Left lung (tissue), 10 donors: ENCODE measurements around the gene PHRF1. TPM values are rescaled to one million over a fixed set of nuclear protein-coding genes. Genes with fewer than 3 reads are reported as not detected.

Experiments used
- ATAC-seq: fragments of 200-7000 bp; cut with Tn5 transposase; one replicate; pipeline ENCODE4 v1.9.1; 2020; ENCODE audit warnings: moderate library complexity
- DNase-seq, 4 donors: peaks; one replicate each; pipeline ENCODE4 v3.0.0-alpha.2; 2013 to 2020
- H3K27ac ChIP-seq, 2 donors: fragments of 200-600 bp; sonication (generic) in 1 of 2; one replicate each; pipeline versions ENCODE4 v1.5.0 to v1.8.0; 2020 to 2021
- H3K27me3 ChIP-seq, 2 donors: fragments of 200-600 bp; sonication (generic) in 1 of 2; one replicate each; pipeline versions ENCODE4 v1.5.0 to v1.8.0; 2020 to 2021
- H3K36me3 ChIP-seq, 2 donors: fragments of 200-600 bp; sonication (generic) in 1 of 2; one replicate each; pipeline versions ENCODE4 v1.5.0 to v1.8.0; 2020 to 2021
- H3K4me1 ChIP-seq, 2 donors: fragments of 200-600 bp; one replicate each; pipeline ENCODE4 v1.8.0; 2021
- H3K4me3 ChIP-seq, 2 donors: fragments of 200-600 bp; sonication (generic) in 1 of 2; one replicate each; pipeline versions ENCODE4 v1.5.0 to v1.8.0; 2020 to 2021; ENCODE audit warnings: mild to moderate bottlenecking in 1 of 2
- H3K9me3 ChIP-seq, 2 donors: fragments of 200-600 bp; sonication (generic) in 1 of 2; one replicate each; pipeline versions ENCODE4 v1.5.0 to v1.8.0; 2020 to 2021
- CTCF ChIP-seq, 2 donors: fragments of 200-600 bp; sonication (generic) in 1 of 2; IDR thresholded peaks; one replicate each; pipeline versions ENCODE4 v1.5.0 to v1.8.0; 2021; ENCODE audit warnings: antibody characterized with exemption in 2 of 2
- intact Hi-C, 2 donors: fragments of 100-400 bp; cut with DNase I; formaldehyde crosslinking; loops; one replicate each; pipeline versions ENCODE4 v1.11.2 to v1.14.2; 2022
- polyA plus RNA-seq, 6 donors: library from polyadenylated mRNA; unstranded; fragments of 120-200 nt; gene quantifications; one replicate each; pipeline ENCODE4 v1.2.1, GENCODE V29; 2013; ENCODE audit not compliant: insufficient read length in 6 of 6
- total RNA-seq, 2 donors: library from RNA; stranded (reverse); fragmentation: NEBNext Ultra II Directional; extraction: Animal tissue kit (Norgen Biotek cat#: 25700); gene quantifications; one replicate each; pipeline ENCODE4 v1.2.1, GENCODE V29; 2021
- donor health status: DM: no; HTN: yes; CAD: no.
- donor health status: DM: no; HTN: no; CAD: no.

Gene PHRF1
- total and polyA plus RNA-seq, 8 donors = 18.6 to 32.7 (median 23.8) TPM

- H3K4me3 ChIP-seq = no peak overlapping the region
- H3K9me3 ChIP-seq = no peaks in the 10 kb centered on the region
- no peak for TF ChIP-seq CTCF (IDR thresholded peaks at IDR 0.05)
- DNase-seq = no peak
- H3K4me1 ChIP-seq = peaks cover 8 to 23% of the 10 kb centered on the region in 2 donors
- ATAC-seq = no peak
- intact Hi-C loops = no loop called here
- H3K36me3 ChIP-seq = no peaks in the 10 kb centered on the region
- peaks cover 28 to 66% of the 10 kb centered on the region in 2 donors for H3K27me3 ChIP-seq
- H3K27ac ChIP-seq = no peak overlapping the region
Observed at GRCh38 chr11:553988-554340, 22.3 kb upstream of the PHRF1 start.

GRCh38 chr11:554428-555226 is 21.6 kb upstream of the PHRF1 start:
- H3K27me3 ChIP-seq = peaks cover 28 to 72% of the 10 kb centered on the region in 2 donors
- H3K36me3 ChIP-seq = no peaks in the 10 kb centered on the region
- DNase-seq = peak in 3 of 4 donors; percentile 70 to 92 (median 70)
- peak; percentile 34 to 73 for TF ChIP-seq CTCF (IDR thresholded peaks at IDR 0.05)
- peak; percentile 86 for ATAC-seq
- H3K4me3 ChIP-seq = peak overlapping the region; percentile 22 to 41
- intact Hi-C loops = no loop called here
- no peak overlapping the region for H3K27ac ChIP-seq
- H3K4me1 ChIP-seq = peaks cover 8 to 24% of the 10 kb centered on the region in 2 donors
- no peaks in the 10 kb centered on the region for H3K9me3 ChIP-seq

GRCh38 chr11:555227-555779 is 21.0 kb upstream of the PHRF1 start:
- ATAC-seq (peak; percentile 6), DNase-seq (peak in 1 of 4 donors; percentile 83)
- Histone ChIP-seq H3K4me3 (peak overlapping the region; percentile 5 to 41), H3K27me3 (peaks cover 28 to 74% of the 10 kb centered on the region in 2 donors), H3K4me1 (peaks cover 14 to 31% of the 10 kb centered on the region in 2 donors), H3K9me3 (no peaks in the 10 kb centered on the region), H3K27ac (no peak overlapping the region), H3K36me3 (no peaks in the 10 kb centered on the region)
- TF ChIP-seq CTCF (IDR thresholded peaks at IDR 0.05) = no peak
- intact Hi-C loops = no loop called here

GRCh38 chr11:555780-556661 is 20.2 kb upstream of the PHRF1 start:
- peak overlapping the region; percentile 5 to 41 for H3K4me3 ChIP-seq
- no peaks in the 10 kb centered on the region for H3K9me3 ChIP-seq
- no peaks in the 10 kb centered on the region for H3K36me3 ChIP-seq
- ATAC-seq (no peak), DNase-seq (peak in 1 of 4 donors; percentile 83)
- H3K27me3 ChIP-seq = peaks cover 28 to 74% of the 10 kb centered on the region in 2 donors
- no peak for TF ChIP-seq CTCF (IDR thresholded peaks at IDR 0.05)
- H3K27ac ChIP-seq = no peak overlapping the region
- intact Hi-C loops = no loop called here
- peaks cover 16 to 34% of the 10 kb centered on the region in 2 donors for H3K4me1 ChIP-seq
